ENCODE data around the gene ROBO1.

ROBO1 gene

GRCh38 chr3:78814893-78815562 is 952.8 kb downstream of the ROBO1 start:
- FAIRE-seq (peak; percentile 78), DNase-seq (ENCODE audit: insufficient read length, low spot score) (no peak)
- no peak for TF ChIP-seq POLR2A (IDR thresholded peaks at IDR 0.05; ENCODE audit: low read depth, low read length)

- no peak for FAIRE-seq
- no peak for DNase-seq (ENCODE audit: insufficient read length, low spot score)
- TF ChIP-seq POLR2A (IDR thresholded peaks at IDR 0.05; ENCODE audit: low read depth, low read length): no peak
Measured at GRCh38 chr3:78812166-78812565, 955.6 kb downstream of the ROBO1 start.

- TF ChIP-seq POLR2A (IDR thresholded peaks at IDR 0.05; ENCODE audit: low read depth, low read length): no peak
- FAIRE-seq (no peak), DNase-seq (ENCODE audit: insufficient read length, low spot score) (no peak)
Measured at GRCh38 chr3:78809966-78810365, 957.8 kb downstream of the ROBO1 start.

GRCh38 chr3:78804251-78805037 is 963.4 kb downstream of the ROBO1 start:
- no peak for TF ChIP-seq POLR2A (IDR thresholded peaks at IDR 0.05; ENCODE audit: low read depth, low read length)
- no peak for FAIRE-seq
- no peak for DNase-seq (ENCODE audit: insufficient read length, low spot score)

GRCh38 chr3:78802562-78802930 is 965.3 kb downstream of the ROBO1 start:
- TF ChIP-seq POLR2A (IDR thresholded peaks at IDR 0.05; ENCODE audit: low read depth, low read length): no peak
- DNase-seq (ENCODE audit: insufficient read length, low spot score) (no peak), FAIRE-seq (no peak)

GRCh38 chr3:78801926-78802561 is 965.8 kb downstream of the ROBO1 start:
- no peak for DNase-seq (ENCODE audit: insufficient read length, low spot score)
- TF ChIP-seq POLR2A (IDR thresholded peaks at IDR 0.05; ENCODE audit: low read depth, low read length): no peak
- peak; percentile 66 for FAIRE-seq

- FAIRE-seq (no peak), DNase-seq (ENCODE audit: insufficient read length, low spot score) (no peak)
- no peak for TF ChIP-seq POLR2A (IDR thresholded peaks at IDR 0.05; ENCODE audit: low read depth, low read length)
Measured at GRCh38 chr3:78799681-78800080, 968.1 kb downstream of the ROBO1 start.

- TF ChIP-seq POLR2A (IDR thresholded peaks at IDR 0.05; ENCODE audit: low read depth, low read length): no peak
- no peak for FAIRE-seq
- DNase-seq (ENCODE audit: insufficient read length, low spot score): no peak
Measured at GRCh38 chr3:78798266-78798832, 969.4 kb downstream of the ROBO1 start.

GRCh38 chr3:78794431-78794830 is 973.4 kb downstream of the ROBO1 start:
- DNase-seq (ENCODE audit: insufficient read length, low spot score) (no peak), FAIRE-seq (no peak)
- TF ChIP-seq POLR2A (IDR thresholded peaks at IDR 0.05; ENCODE audit: low read depth, low read length): no peak

- no peak for DNase-seq (ENCODE audit: insufficient read length, low spot score)
- no peak for TF ChIP-seq POLR2A (IDR thresholded peaks at IDR 0.05; ENCODE audit: low read depth, low read length)
- FAIRE-seq: no peak
Measured at GRCh38 chr3:78792733-78793132, 975.1 kb downstream of the ROBO1 start.

GRCh38 chr3:78792212-78792611 is 975.6 kb downstream of the ROBO1 start:
- peak; percentile 6 for FAIRE-seq
- TF ChIP-seq POLR2A (IDR thresholded peaks at IDR 0.05; ENCODE audit: low read depth, low read length): no peak
- no peak for DNase-seq (ENCODE audit: insufficient read length, low spot score)

GRCh38 chr3:78791753-78792152 is 976.0 kb downstream of the ROBO1 start:
- no peak for TF ChIP-seq POLR2A (IDR thresholded peaks at IDR 0.05; ENCODE audit: low read depth, low read length)
- DNase-seq (ENCODE audit: insufficient read length, low spot score) (no peak), FAIRE-seq (no peak)

GRCh38 chr3:78788839-78789238 is 979.0 kb downstream of the ROBO1 start:
- DNase-seq (ENCODE audit: insufficient read length, low spot score) (no peak), FAIRE-seq (peak; percentile 36)
- no peak for TF ChIP-seq POLR2A (IDR thresholded peaks at IDR 0.05; ENCODE audit: low read depth, low read length)

GRCh38 chr3:78785004-78785403 is 982.8 kb downstream of the ROBO1 start:
- no peak for TF ChIP-seq POLR2A (IDR thresholded peaks at IDR 0.05; ENCODE audit: low read depth, low read length)
- DNase-seq (ENCODE audit: insufficient read length, low spot score) (no peak), FAIRE-seq (peak; percentile 36)

All from H54 (cell line).